GM18519 (cell line): Measurements from ENCODE around the gene MYL4.
"Not testable (repeated sequence)": the region's sequence is repeated elsewhere in the genome, so short reads cannot be mapped to it uniquely, and the experiment has no call there.

Experiments used
- ATAC-seq: cut with Tn5 transposase; IDR thresholded peaks from one replicate; pipeline ENCODE4 v1.9.1; 2021; ENCODE audit warnings: mild to moderate bottlenecking, moderate library complexity; ENCODE audit not compliant: unreplicated experiment, low FRiP score

MYL4 gene

DNA sequence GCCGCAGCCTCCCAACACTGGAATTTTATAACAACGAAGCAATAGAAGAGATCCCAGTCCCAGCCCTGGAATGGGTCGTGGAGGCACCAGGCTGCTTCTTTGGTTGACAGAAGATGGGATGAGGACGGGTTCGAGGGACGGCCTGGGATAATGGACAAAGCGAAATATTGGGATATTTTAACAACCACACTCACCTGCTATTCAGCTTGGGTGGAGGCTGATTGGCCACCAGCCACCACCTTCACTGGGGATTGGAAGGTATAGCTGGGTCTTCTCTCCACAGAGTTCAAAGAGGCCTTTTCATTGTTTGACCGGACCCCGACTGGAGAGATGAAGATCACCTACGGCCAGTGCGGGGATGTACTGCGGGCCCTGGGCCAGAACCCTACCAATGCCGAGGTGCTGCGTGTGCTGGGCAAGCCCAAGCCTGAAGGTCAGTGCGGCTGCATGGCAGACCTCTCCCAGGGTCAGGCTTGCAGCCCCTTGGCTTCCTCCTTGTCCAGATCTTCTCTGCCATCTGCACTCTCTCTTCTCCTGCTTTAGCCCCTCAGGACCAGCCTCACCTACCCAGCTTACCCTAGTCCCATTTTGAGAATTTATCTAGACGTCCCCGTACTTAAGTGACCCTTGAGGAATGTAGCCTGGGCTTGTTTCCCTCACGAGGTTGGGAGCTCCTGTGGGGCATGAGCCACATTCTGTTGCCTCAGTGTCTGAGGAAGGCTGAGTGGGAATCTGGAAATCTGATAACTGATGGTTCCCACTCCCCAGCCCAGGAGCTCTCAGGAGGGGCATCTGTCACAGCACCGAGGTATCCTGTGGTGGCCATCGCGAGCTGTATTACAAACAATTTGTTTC, 10.7 kb downstream of the MYL4 start:
- ATAC-seq = no peak

DNA sequence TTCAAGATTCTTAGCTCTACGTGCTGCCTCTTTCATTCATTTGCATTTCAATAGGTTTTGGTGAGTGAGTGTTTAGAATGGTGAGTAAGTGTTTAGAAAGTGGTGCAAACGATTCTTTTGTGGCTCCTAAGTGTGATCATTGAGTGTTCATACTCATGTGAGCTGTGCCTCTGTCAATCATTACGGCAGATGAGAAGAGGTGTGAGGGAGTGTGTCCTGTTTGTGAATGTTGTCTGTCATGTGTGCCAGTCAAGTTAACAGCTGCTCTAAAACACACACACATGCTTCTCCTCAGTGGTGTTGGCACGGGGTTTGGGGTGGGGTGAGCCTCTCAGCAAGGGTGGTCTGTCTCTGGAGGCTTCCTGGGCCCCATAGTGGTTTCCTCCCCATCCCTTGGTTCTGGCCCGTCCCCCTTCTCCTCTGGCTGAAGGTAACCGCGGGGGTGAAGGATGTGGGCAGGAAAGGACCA, 11.4 kb downstream of the MYL4 start:
- no peak for ATAC-seq

DNA sequence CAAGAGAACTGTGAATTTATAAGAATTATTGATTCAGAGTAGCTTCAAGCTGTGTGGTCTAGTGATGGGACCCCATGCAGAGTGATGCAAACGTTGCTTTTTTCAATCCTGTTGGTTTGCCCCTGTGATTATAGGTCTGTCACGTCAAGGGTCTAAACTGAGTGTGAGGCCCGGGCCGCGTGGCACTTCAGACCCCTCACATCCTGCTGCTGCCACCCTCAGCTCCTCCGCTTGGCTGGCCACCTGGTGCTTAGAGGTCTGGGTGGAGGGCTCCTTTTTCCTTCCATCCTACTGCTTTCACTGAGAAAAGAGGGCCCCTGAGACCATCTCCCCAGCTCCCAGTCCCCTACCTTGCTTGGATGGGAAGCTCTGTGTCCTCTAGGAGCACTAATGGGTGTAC, 12.0 kb downstream of the MYL4 start:
- no peak for ATAC-seq

DNA sequence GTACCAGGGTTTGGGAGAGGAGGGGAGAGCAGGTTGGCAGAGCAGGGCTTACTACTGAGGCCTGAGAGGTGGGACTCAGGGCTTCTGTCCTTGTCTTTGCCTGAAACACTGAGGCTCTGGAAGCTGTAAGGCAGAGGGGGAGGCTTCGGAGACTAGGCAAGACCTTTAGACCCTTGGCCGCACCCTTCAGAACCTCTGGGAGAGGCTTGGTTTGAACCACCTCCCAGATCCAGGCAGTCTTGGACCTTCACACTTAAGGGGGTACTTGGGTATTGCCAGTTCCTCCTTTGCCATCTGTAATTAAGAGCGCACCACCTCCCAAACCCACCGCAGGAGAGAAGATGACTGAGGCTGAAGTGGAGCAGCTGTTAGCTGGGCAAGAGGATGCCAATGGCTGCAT, 12.9 kb downstream of the MYL4 start:
- no peak for ATAC-seq

DNA sequence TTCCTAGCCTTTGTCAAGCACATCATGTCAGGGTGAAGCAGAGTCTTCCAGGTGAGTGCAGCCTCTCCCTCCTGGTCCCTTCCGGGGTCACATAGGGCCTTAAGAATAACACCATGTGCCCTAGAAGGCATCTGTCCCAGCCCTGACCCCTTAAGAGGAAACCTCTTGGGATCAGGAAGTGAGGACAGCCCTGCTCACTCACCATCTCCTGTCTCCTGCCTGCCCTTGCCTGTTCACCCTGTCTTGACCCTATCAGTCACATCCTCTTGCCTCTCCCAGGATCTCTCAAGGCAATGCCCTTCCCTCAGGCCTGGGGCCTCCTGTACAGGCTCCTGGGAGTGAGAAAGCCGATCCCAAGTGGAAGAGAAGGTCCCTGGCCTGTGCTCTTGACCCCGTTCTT, 13.9 kb downstream of the MYL4 start:
- no peak for ATAC-seq

DNA sequence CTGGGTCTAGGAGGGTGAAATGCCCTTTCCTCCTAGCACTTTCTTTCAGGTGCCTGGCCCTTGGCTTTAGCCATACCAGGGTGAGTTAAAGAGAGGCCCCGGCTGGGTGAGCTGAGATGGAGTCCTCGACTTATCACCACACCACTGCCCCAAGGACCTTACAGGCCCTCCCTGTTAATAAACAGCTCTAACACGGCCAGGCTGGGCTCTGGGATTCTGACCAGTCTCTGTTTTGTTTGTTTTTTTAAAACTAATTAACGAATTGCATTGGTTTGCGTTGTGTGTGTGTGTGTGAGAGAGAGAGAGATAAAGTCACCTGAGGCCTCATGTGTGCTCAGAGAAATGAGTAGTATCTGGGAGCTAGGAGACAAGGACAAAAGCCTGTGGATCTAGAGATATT, 14.3 kb downstream of the MYL4 start:
- no peak for ATAC-seq

DNA sequence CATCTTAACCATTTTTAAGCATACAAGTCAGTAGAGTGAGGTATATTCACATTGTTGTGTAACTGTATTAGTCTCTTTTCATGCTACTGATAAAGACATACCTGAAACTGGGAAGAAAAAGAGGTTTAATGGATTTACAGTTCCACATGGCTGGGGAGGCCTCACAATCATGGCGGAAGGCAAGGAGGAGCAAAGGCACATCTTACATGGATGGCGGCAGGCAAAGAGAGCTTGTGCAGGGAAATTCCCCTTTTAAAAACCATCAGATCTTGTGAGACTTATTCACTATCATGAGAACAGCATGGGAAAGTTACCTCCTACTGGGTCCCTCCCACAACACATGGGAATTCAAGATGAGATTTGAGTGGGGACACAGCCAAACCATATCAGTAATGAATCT, 14.9 kb downstream of the MYL4 start:
- not testable (repeated sequence) for ATAC-seq

DNA sequence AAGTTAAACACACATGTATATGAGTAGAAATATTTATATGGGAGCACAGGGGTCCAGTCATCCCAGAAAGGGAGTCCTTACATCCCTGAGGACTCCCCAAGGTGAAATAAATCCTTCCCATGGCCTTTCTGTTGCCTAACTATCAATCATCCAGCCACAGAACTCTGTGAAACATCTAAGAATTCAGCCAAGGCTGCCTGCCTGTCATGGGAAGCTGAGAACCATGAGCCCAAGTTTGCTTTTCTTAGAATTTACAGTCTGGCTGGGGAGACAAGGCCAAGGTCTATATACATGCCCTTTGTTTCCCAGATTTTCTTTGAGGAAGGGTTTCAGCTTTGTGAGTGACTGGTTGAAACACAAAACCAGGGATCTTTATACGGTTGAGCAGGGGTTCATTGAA, 15.8 kb downstream of the MYL4 start:
- ATAC-seq = no peak

DNA sequence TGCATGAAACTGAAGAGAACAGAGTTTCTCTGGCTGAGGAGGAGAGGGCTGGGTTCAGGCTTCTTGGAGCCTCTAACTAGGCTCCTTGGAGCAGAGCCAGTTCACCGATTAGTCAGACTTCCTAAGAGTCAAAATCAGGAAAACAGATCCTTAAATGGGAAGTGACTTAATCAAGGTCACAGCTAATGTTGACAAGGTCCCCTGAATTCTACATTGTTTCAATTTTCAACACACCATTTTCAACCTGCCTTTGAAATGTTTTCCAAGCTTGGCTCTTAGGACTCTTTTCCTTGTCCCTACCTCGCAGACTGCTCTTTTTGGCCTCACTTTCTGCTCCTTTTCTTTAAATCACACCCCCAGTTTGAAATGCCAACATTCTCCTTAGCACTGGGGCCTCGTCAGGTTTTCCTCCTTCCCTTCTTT, 16.3 kb downstream of the MYL4 start:
- no peak for ATAC-seq

DNA sequence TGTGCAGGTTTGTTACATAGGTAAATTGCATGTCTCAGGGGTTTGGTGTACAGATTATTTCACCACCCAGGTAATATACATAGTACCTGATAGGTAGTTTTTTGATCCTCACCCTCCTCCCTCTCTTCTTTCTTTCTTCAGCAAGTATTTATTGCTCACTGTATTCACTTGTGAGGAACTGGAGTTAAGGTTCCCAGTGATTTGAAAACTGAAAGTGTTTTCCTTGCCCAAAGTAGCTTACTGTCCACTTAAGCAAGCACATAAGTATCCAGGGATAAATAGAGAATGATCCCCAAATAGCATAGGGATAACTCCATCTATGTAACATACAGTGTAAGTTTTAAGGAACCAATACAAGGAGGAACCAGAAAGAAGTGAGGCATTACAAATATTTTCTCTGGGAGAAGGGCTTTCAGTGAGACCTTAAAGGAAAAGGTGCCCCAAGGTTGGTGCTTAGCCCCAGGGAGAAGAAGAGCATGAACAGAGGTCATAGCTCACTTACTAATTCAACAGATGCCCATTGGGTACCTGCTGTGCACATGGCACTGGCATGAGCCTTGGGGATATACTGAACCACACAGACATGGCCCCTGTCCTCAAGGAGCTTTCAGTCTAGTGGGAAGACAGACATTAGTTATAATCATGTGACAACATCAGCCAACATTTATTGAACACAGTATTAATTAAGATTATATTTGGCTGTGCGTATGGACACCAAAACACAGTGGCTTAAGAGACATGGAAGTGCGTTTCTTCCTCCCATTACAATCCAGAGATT, 17.0 kb downstream of the MYL4 start:
- ATAC-seq = no peak

DNA sequence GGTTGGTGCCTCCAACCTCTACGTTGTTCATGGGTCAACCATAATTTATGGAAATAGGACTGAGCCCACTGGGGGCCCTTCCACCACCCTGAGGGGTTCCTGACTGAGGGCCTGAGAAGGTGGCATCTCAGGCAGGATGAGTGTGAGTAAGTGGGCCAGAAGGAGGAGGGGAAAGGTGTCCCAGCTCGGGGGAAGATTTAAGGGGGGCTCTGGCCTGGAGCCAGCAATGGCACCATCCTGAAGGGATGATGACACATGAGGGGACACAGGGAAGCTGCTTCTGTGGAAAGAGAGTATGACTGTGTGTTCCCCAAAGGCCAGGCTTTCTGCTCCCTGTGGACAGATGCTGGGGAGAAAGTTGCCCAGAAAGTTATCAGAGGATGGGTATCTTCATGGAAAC, 18.7 kb downstream of the MYL4 start:
- no peak for ATAC-seq

DNA sequence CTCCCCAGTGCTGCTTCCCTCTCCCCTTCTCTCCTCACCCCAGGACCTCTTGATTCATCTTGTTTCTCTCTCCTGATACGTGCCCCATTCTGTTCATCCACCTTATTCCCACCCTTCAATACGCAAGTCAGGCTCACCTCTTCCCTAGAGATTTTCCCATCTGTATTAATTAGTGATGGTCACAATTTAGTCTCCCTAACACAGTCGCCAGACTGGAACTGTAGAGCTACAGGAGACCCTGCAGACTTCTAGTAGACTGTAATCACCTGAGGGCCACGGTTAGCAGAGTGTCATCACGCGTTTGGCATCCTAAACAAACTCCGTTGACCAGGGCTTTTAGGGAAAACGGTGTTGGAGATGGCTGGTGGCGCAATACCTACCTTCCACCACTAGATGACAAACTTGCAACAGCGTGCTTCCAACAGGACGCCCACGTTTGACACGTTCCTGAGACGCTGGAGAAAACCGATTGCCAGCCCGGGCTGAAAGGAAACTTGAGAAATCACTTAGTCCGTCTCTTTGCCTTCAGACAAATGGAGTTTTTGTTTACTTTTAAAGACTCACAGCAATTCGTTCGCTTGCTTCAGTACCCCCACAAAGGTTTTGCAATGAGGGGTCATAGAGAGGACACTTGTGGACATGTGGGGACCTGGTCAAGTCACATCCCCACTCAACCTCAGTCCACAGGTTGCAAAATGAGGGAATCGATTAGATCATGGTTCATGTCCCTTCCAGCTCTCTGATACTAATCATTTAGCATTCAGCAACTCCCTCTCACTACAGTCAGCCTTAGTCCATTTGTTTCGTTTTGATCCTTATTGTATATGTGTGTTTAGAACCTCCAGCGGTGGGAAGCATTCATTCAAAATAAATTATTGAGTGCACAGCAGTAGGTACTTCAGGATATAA, 20.6 kb downstream of the MYL4 start:
- ATAC-seq = no peak

DNA sequence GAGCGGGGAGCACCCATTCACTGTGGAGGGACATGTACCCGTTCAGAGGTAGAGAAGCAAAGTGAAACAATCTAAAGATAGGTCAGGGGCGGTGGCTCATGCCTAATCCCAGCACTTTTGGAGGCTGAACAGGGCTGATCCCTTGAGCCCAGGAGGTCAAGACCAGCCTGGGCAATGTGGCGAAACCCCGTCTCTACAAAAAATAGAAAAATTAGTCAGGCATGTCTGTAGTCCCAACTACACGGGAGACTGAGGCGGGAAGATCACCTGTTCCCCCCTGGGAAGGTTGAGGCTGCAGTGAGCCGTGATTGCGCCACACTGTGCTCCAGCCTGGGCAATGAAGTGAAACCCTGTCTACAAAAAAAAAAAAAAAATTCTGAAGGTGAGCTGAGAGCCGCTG, 21.7 kb downstream of the MYL4 start:
- no peak for ATAC-seq

DNA sequence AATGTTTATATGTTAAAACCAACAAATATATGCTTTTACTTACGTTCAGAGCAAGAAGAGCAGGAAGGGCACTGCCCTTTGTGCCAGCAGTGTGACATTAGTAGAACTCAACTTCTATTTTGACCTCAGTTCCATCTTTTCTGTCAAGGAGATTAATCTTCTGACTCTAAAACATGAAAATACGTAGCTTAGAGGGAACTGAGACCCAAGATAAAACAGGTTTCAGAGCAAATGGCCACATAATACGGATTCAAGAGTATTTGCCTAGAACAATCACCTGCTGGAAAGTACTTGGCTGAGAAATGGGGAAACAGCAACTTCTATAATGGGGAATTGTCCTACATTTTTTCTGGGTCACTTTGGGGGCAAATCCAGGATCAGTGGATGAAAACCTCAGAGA, 22.2 kb downstream of the MYL4 start:
- ATAC-seq = no peak

DNA sequence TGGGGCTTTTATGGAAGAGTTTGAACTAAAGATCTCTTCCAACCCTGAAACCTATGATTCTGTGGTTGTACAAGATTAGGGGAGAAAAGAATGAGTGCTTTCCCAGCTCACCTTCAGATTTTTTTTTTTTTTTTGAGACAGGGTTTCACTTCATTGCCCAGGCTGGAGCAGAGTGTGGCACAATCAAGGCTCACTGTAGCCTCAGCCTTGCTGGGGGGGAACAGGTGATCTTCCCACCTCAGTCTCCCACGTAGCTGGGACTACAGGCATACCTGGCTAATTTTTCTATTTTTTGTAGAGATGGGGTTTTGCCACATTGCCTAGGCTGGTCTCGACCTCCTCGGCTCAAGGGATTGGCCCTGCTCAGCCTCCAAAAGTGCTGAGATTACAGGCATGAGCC, 22.7 kb downstream of the MYL4 start:
- ATAC-seq = no peak

DNA sequence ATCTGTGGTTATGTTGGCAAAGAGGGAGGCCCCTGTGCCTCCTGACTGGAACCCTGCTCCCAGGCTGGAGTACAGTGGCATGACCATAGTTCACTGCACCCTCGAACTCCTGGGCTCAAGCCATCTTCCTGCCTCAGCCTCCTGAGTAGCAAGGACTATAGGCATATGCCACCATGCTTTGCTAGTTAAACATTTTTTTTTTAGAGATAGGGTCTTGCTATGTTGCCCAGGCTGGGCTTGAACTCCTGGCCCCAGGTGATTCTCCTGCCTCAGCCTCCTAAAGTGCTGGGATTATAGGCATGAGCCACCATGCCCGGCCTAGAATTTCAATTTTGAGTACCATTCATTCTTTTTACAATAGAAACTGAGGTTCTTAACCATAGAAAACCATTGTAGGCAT, 23.3 kb downstream of the MYL4 start:
- ATAC-seq = no peak

DNA sequence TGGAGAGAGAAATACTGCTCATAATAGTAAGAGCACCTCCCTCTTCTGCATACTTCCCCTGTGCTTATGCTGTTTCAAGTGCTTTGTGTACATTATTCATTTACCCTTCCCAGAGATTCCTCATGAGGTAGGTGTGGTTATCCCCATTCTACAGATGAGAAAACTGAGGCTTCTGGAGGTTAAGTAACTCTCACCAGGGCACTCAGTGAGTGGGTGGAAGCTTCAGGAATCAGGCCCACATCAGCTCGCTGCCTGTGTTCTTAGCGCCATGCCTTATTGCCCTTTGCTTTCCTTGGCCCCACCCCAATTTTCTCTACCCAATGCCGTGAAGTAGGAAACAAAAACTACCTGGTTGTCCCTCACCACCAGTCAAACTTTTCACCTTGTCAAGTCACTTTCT, 26.4 kb downstream of the MYL4 start:
- no peak for ATAC-seq

DNA sequence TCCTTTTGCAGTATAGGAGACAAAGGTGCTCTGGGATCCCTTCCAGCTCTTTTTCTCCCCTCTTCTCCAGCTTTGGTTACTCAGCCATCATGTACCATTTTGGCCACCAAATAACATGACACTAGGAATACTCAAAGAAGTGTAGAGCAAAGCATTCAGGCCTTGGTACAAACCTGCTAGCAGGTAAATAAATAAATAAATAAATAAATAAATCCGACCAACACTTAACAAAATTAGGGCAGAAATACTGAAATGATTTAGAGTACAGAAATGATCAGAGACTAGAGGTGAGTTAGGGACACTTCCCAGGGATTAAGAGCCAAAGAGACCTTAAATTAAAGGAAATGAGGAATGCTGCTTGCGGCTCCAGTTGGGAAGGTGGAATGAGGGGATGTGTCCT, 26.8 kb downstream of the MYL4 start:
- ATAC-seq = no peak

DNA sequence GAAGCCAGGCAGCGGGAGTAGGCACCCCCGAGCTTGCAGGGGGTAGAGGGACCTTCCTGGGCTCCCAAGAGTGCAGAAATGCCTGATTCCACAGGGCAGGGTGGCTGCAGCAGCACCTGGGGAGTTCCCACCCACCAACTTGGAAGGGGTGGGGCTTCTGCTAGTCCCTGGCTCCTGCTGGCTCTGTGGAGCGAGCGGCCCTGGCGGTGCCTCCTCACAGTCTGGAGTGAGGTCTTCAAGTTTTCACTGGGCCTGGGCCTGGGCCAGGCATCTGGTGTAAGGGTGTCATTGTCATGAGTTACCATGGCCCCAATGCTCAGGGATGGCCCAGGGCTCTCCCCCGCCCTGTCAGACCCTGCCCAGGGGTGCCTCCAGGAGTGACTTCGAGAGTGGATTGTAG, 28.7 kb downstream of the MYL4 start:
- no peak for ATAC-seq

DNA sequence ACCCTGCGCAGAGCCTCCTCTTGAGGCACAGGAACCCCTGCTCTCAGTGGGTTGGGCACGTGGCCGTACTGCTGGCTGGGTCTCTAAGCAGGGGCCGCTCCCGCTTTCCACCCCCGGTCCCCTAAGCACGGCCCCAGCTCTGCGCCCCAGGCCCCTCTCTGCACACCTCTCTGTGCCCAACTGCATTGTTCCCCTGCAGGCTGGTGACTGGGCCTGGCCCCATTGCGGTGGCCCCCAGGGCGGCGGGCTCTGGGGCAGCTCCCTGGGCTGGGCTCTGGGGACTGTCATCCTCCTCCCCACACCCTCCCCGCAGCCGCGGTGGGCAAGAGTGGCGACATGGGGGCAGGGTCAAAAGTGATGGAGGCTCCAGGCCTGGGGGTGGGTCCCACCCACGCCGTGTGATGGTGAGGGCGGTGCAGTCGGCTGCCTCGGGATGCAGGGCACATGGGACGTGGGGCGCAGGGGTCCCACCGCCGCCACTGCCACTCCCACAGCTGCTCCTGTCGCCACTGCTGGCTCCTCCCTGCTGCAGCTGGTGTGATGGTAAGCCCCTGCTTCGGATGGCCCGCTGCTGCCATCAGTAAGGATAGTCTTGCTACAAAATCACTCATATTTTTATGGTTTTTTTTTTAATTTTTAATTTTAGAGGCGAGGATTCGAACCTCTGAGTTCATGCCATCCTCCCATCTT, 29.3 kb downstream of the MYL4 start:
- ATAC-seq = no peak
